HEK293 (cell line): Measurements from ENCODE around the gene LEPR.

Experiments used
- BCL11A ChIP-seq: fragments of 450-650 bp; formaldehyde crosslinking; IDR thresholded peaks from 2 replicates; pipeline ENCODE4 v1.5.1; 2016; ENCODE audit warnings: low read depth, missing biosample characterization, missing genetic modification characterization
- GFI1B ChIP-seq: fragments of 450-650 bp; formaldehyde crosslinking; IDR thresholded peaks from 2 replicates; pipeline ENCODE4 v1.5.1; 2016; ENCODE audit warnings: missing biosample characterization, missing genetic modification characterization
- KLF10 ChIP-seq: fragments of 450-650 bp; IDR thresholded peaks from 2 replicates; pipeline ENCODE4 v1.5.1; 2018; ENCODE audit warnings: missing biosample characterization, mild to moderate bottlenecking, missing genetic modification characterization
- KLF16 ChIP-seq: fragments of 450-650 bp; formaldehyde crosslinking; IDR thresholded peaks from 2 replicates; pipeline ENCODE4 v1.5.1; 2017; ENCODE audit warnings: missing biosample characterization, missing genetic modification characterization
- KLF7 ChIP-seq: fragments of 450-650 bp; formaldehyde crosslinking; IDR thresholded peaks from 2 replicates; pipeline ENCODE4 v1.5.1; 2016; ENCODE audit warnings: missing biosample characterization, missing genetic modification characterization, borderline replicate concordance
- PRDM10 ChIP-seq: fragments of 450-650 bp; formaldehyde crosslinking; IDR thresholded peaks from 2 replicates; pipeline ENCODE4 v1.5.1; 2016; ENCODE audit warnings: missing biosample characterization, missing genetic modification characterization
- PRDM2 ChIP-seq: fragments of 450-650 bp; formaldehyde crosslinking; IDR thresholded peaks from 2 replicates; pipeline ENCODE4 v1.5.1; 2016; ENCODE audit warnings: missing biosample characterization, missing genetic modification characterization, borderline replicate concordance
- PRDM4 ChIP-seq: fragments of 450-650 bp; formaldehyde crosslinking; IDR thresholded peaks from 2 replicates; pipeline ENCODE4 v1.5.1; 2017; ENCODE audit warnings: missing biosample characterization, missing genetic modification characterization
- SP2 ChIP-seq: fragments of 450-650 bp; formaldehyde crosslinking; IDR thresholded peaks from 2 replicates; pipeline ENCODE4 v1.5.1; 2016; ENCODE audit warnings: missing biosample characterization, missing genetic modification characterization
- ZFHX2 ChIP-seq: fragments of 450-650 bp; formaldehyde crosslinking; conservative IDR thresholded peaks from 2 replicates; pipeline ENCODE4 v1.5.1; 2016; ENCODE audit warnings: missing biosample characterization, missing genetic modification characterization
- ZNF223 ChIP-seq: fragments of 450-650 bp; formaldehyde crosslinking; IDR thresholded peaks from 2 replicates; pipeline ENCODE4 v1.5.1; 2016; ENCODE audit warnings: missing biosample characterization, missing genetic modification characterization
- ZNF266 ChIP-seq: fragments of 450-650 bp; formaldehyde crosslinking; IDR thresholded peaks from 2 replicates; pipeline ENCODE4 v1.5.1; 2016; ENCODE audit warnings: missing biosample characterization, missing genetic modification characterization, low read depth
- ZNF350 ChIP-seq: fragments of 450-650 bp; formaldehyde crosslinking; IDR thresholded peaks from 2 replicates; pipeline ENCODE4 v1.5.0; 2017; ENCODE audit warnings: missing biosample characterization, mild to moderate bottlenecking, missing genetic modification characterization
- ZNF394 ChIP-seq: fragments of 450-650 bp; formaldehyde crosslinking; IDR thresholded peaks from 2 replicates; pipeline ENCODE4 v1.5.1; 2016; ENCODE audit warnings: missing biosample characterization, missing genetic modification characterization, mild to moderate bottlenecking, moderate library complexity, borderline replicate concordance
- ZNF398 ChIP-seq: fragments of 450-650 bp; formaldehyde crosslinking; IDR thresholded peaks from 2 replicates; pipeline ENCODE4 v1.5.1; 2017; ENCODE audit warnings: missing biosample characterization, missing genetic modification characterization
- ZNF596 ChIP-seq: fragments of 450-650 bp; IDR thresholded peaks from 2 replicates; pipeline ENCODE4 v1.5.0; 2018; ENCODE audit warnings: missing biosample characterization, mild to moderate bottlenecking, missing genetic modification characterization, moderate library complexity
- ZNF624 ChIP-seq: fragments of 450-650 bp; formaldehyde crosslinking; IDR thresholded peaks from 2 replicates; pipeline ENCODE4 v1.5.1; 2017; ENCODE audit warnings: missing biosample characterization, missing genetic modification characterization
- ZNF660 ChIP-seq: fragments of 450-650 bp; IDR thresholded peaks from 2 replicates; pipeline ENCODE4 v1.5.1; 2018; ENCODE audit warnings: missing biosample characterization, mild to moderate bottlenecking, missing genetic modification characterization
- ZNF692 ChIP-seq: fragments of 450-650 bp; formaldehyde crosslinking; IDR thresholded peaks from 2 replicates; pipeline ENCODE4 v1.5.1; 2016; ENCODE audit warnings: missing biosample characterization, missing genetic modification characterization
- ZNF843 ChIP-seq: fragments of 450-650 bp; formaldehyde crosslinking; IDR thresholded peaks from 2 replicates; pipeline ENCODE4 v1.5.1; 2016; ENCODE audit warnings: missing biosample characterization, missing genetic modification characterization
- ZSCAN30 ChIP-seq: fragments of 450-650 bp; IDR thresholded peaks from 2 replicates; pipeline ENCODE4 v1.5.1; 2018; ENCODE audit warnings: missing biosample characterization, mild to moderate bottlenecking, missing genetic modification characterization, moderate library complexity
- ZSCAN4 ChIP-seq: fragments of 450-650 bp; formaldehyde crosslinking; IDR thresholded peaks from 2 replicates; pipeline ENCODE4 v1.5.1; 2017; ENCODE audit warnings: missing biosample characterization, missing genetic modification characterization

The LEPR gene

GRCh38 chr1:65419681-65420589, 533 bp upstream of the LEPR start (continued):
- no peak for TF ChIP-seq ZNF223
- TF ChIP-seq ZNF596 (tag by site-specific recombination) = no peak
- TF ChIP-seq PRDM10 (tag by site-specific recombination) = peak; percentile 91
- TF ChIP-seq PRDM4 (tag by site-specific recombination) = no peak
- TF ChIP-seq ZNF266 (tag by site-specific recombination) = no peak
- no peak for TF ChIP-seq ZNF350
- peak; percentile 94 for TF ChIP-seq ZNF398 (tag by site-specific recombination)
- TF ChIP-seq PRDM2 (tag by site-specific recombination) = no peak
- no peak for TF ChIP-seq KLF10 (tag by site-specific recombination)
- peak; percentile 82 for TF ChIP-seq ZNF692
- TF ChIP-seq GFI1B (tag by site-specific recombination) = no peak
- no peak for TF ChIP-seq ZNF624
- TF ChIP-seq ZNF843 (tag by site-specific recombination) = no peak
- TF ChIP-seq KLF16 (tag by site-specific recombination) = no peak
- TF ChIP-seq BCL11A (tag by site-specific recombination) = no peak
- no peak for TF ChIP-seq ZSCAN30 (tag by site-specific recombination)
- TF ChIP-seq ZNF394 (tag by site-specific recombination) = no peak
- TF ChIP-seq KLF7 (tag by site-specific recombination) = no peak
- no peak for TF ChIP-seq ZNF660 (tag by site-specific recombination)
- TF ChIP-seq SP2 (tag by site-specific recombination) = peak; percentile 83
- peak; percentile 79 for TF ChIP-seq ZFHX2 (tag by site-specific recombination)
- peak; percentile 76 for TF ChIP-seq ZSCAN4
